HPDE6-E6E7 (cell line): ENCODE data around the gene KDM3B.
"Not testable (repeated sequence)": the region's sequence is repeated elsewhere in the genome, so short reads cannot be mapped to it uniquely, and the experiment has no call there.

Source experiments
- DNase-seq: peaks from one replicate; pipeline ENCODE4 v3.0.0; 2011; ENCODE audit warnings: missing footprints; ENCODE audit errors: extremely low spot score

The KDM3B gene

DNA sequence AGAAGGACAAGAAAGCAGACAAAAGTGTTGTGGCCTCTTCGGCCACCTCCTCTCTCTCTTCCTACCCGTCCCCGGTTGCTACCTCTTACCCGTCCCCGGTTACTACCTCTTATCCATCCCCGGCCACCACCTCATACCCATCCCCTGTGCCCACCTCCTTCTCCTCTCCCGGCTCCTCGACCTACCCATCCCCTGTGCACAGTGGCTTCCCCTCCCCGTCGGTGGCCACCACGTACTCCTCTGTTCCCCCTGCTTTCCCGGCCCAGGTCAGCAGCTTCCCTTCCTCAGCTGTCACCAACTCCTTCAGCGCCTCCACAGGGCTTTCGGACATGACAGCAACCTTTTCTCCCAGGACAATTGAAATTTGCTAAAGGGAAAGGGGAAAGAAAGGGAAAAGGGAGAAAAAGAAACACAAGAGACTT, 115.2 kb downstream of the KDM3B start:
- DNase-seq, result no peak

DNA sequence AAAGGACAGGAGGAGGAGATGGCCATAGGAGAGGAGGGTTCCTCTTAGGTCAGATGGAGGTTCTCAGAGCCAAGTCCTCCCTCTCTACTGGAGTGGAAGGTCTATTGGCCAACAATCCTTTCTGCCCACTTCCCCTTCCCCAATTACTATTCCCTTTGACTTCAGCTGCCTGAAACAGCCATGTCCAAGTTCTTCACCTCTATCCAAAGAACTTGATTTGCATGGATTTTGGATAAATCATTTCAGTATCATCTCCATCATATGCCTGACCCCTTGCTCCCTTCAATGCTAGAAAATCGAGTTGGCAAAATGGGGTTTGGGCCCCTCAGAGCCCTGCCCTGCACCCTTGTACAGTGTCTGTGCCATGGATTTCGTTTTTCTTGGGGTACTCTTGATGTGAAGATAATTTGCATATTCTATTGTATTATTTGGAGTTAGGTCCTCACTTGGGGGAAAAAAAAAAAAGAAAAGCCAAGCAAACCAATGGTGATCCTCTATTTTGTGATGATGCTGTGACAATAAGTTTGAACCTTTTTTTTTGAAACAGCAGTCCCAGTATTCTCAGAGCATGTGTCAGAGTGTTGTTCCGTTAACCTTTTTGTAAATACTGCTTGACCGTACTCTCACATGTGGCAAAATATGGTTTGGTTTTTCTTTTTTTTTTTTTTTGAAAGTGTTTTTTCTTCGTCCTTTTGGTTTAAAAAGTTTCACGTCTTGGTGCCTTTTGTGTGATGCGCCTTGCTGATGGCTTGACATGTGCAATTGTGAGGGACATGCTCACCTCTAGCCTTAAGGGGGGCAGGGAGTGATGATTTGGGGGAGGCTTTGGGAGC, 115.9 kb downstream of the KDM3B start:
- no peak for DNase-seq

DNA sequence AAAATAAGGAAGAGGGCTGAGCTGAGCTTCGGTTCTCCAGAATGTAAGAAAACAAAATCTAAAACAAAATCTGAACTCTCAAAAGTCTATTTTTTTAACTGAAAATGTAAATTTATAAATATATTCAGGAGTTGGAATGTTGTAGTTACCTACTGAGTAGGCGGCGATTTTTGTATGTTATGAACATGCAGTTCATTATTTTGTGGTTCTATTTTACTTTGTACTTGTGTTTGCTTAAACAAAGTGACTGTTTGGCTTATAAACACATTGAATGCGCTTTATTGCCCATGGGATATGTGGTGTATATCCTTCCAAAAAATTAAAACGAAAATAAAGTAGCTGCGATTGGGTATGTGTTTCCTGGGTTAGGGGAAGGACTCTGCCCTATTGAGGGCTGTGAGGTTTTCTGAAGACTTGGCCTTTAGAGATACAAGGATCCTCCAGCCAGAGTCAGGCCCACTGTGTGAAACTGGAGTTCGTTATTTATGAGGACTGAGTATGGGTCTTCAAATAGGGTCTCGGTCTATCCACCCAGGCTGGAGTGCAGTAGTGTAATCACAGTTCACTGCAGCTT, 116.6 kb downstream of the KDM3B start:
- DNase-seq, result no peak

DNA sequence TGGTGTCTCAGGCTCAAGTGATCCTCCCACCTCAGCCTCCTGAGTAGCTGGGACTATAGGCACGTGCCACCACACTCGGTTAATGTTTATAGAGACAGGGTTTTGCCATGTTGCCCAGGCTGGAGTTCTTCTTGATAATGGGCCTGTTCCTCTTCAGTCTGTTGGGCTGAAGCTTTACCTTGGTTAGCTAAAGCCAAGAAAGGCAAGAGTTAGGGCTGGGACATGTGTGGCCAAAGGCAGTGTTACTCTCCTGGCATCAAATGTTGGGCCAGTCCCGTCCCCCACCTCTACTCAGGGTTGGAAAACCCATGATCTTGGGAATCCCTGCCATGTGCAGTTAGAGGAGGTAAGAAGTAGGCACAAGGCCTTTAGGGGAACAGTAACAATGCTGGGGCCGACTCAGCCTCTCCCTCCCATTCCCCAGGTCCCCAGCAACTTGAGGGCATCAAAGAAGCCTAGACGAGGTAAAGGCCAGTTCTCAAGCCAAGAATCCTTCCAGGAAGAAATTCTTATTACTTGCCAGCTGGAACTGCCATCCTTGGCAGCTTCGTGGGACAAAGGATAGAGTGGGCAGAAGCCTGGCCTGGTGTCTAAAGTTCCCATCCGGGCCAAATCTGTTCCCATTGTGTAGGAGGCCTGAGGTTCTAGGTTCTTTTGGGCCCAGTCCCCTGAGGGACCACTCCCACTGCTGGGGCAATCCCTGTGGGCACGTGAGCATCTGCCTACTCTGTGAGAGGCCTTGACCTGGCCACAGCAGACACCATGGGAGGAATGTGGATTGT, 117.2 kb downstream of the KDM3B start:
- no peak for DNase-seq

DNA sequence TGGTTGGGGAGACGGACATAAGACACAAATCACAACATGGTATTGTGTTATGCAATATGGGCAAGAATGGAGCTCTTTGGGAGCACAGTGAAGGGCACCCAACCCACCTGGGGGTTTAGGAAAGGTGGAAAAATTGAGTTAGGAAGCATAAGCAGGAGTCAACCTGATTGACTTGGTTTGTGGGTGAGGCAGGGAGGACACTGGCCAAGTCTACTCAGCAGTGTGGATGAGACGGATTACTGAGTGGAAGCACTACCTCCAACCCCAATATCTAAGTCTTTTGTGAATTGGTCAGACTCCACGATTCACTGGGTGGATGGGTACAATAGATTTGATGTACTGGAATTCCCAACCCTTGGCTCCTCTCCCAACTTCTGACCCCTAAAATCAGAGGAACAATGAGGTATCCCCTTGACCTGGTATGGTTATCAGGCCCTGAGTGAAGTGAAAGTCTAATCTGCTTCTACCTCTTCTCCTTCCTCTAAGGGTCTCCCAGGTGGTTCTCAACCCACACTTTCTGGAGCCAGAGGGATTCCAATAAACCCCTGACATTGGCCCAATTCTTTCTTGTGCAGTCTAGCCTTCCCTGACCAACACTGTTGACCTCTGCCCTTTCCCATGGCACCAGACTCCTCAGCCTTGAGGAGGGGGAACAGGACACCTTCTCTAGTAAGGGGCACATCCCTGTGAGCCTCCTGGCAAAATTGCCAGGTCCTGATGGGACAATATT, 118.0 kb downstream of the KDM3B start:
- DNase-seq, result no peak

DNA sequence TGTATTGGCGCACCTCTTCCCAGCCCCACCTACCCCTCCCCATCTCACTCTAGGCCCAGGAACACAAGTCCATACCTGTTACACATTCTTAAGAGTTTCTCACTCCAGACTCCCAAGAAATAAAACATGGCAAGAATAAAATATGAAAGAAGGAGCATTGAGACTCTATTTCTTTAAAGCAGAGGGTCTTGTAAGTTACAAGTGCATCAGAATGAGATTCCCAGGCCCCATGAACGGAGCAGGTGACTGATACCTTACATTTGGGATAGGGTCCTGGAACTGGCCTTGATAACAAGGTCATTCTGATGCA, 118.5 kb downstream of the KDM3B start:
- DNase-seq, result no peak

DNA sequence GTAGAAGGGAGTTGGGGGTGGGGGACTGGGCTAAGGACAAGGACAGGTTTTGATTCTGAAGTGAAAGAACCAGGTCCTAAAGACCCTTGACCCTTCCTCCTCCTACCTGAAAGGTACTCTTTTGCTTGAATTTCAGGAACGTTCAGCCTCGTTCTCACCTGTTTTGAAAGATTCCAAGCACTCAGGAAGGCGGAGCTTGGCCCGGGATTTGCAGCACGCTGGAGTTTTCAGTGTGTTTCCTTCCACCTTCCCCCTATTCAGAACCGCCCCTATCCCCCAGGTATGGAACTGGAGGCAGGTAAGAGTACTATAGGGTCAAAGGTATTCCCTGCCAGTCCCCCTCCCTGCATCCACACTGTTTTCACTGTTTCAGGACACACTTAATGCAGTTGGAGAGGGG, 119.9 kb downstream of the KDM3B start:
- no peak for DNase-seq

DNA sequence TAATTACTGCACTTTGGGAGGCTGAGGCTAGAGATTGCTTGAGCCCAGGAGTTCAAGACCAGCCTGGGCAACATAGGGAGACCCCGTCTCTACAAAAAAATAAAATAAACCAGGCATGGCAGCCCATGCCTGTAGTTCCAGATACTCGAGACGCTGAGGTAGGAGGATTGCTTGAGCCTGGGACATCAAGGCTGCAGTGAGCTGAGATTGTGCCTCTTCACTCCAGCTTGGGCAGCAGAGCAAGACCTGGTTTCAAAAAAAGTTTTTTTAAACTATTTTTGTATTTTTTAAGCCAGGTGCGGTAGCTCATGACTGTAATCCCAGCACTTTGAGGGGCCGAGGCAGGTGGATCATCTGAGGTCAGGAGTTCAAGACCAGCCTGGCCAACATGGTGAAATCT, 120.7 kb downstream of the KDM3B start:
- DNase-seq, result not testable (repeated sequence)

DNA sequence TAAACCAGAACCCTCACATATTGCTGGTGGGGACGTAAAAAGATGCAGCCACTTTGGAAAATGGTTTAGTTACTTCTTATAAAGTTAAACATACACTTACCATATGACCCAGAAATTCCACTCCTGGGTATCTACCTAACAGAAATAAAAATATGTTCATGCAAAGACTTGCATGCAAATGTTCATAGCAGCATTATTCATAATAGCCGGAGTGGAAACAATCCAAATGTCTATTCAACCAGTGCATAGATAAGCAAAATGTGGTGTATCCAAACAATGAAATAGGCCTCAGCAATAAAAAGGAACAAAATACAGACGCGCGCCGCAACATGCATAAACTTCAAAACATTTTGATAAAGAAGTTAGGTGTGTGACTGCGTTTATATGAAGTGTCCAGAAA, 124.4 kb downstream of the KDM3B start:
- no peak for DNase-seq

DNA sequence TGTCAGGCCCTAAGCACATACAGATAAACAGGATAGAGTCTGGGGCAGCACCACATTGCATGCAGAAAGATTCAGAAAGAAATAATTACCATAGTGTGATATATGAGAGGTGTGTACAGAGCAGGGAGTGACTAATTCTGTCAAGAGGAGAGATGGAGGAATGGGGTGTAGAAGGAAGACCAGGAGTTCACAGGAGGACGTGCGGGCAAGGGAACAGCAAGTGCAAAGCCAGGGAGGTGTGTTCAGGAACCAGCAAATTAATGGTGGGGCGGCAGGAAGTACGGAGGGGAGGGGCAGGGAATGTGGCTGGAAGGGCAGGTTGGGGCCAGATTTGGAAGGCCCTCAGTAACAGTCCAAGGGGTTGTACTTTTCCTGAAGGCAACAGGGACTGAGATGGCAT, 130.2 kb downstream of the KDM3B start:
- DNase-seq, result no peak
